H9 (cell line): ENCODE results near the gene C1S. TPM values are rescaled to one million over a fixed set of nuclear protein-coding genes. Genes with fewer than 3 reads are reported as not detected.

Source experiments
- DNase-seq: peaks from one replicate; pipeline ENCODE4 v3.0.0-alpha.2; 2017
- H2AFZ ChIP-seq: one replicate; pipeline ENCODE4 v1.6.1; 2013; ENCODE audit warnings: mild to moderate bottlenecking, low read length, control low read depth, moderate library complexity
- H2AK5ac ChIP-seq: 2 replicates; pipeline ENCODE4 v1.6.1; 2013; ENCODE audit warnings: low read length, control low read depth, mixed read lengths; ENCODE audit not compliant: insufficient read length
- H2BK120ac ChIP-seq: one replicate; pipeline ENCODE4 v1.6.1; 2013; ENCODE audit warnings: low read depth, mild to moderate bottlenecking, low read length, control low read depth, inconsistent platforms; ENCODE audit not compliant: poor library complexity, severe bottlenecking
- H2BK12ac ChIP-seq: 2 replicates; pipeline ENCODE4 v1.6.1; 2013; ENCODE audit warnings: low read length, control low read depth, mixed read lengths, low read depth; ENCODE audit not compliant: insufficient read length
- H2BK15ac ChIP-seq: 2 replicates; pipeline ENCODE4 v1.6.1; 2013; ENCODE audit warnings: low read depth, low read length, control low read depth
- H2BK20ac ChIP-seq: one replicate; pipeline ENCODE4 v1.6.1; 2013; ENCODE audit warnings: low read depth, mild to moderate bottlenecking, low read length, control low read depth, inconsistent platforms; ENCODE audit not compliant: poor library complexity, severe bottlenecking
- H2BK5ac ChIP-seq: 2 replicates; pipeline ENCODE4 v1.6.1; 2013; ENCODE audit warnings: low read length, control low read depth, mixed read lengths; ENCODE audit not compliant: insufficient read length
- H3K14ac ChIP-seq: 2 replicates; pipeline ENCODE4 v1.6.1; 2013; ENCODE audit warnings: low read length, control low read depth; ENCODE audit not compliant: insufficient read depth
- H3K18ac ChIP-seq: 2 replicates; pipeline ENCODE4 v1.6.1; 2013; ENCODE audit warnings: low read depth, mild to moderate bottlenecking, mixed read lengths, low read length, control low read depth; ENCODE audit not compliant: insufficient read length
- H3K23ac ChIP-seq: 2 replicates; pipeline ENCODE4 v1.6.1; 2013; ENCODE audit warnings: low read length, control low read depth, mixed read lengths, low read depth; ENCODE audit not compliant: insufficient read length
- H3K23me2 ChIP-seq: 2 replicates; pipeline ENCODE4 v1.6.1; 2013; ENCODE audit warnings: low read depth, mild to moderate bottlenecking, mixed read lengths, low read length, control low read depth; ENCODE audit not compliant: insufficient read length, poor library complexity, severe bottlenecking
- H3K27ac ChIP-seq: 2 replicates; pipeline ENCODE4 v1.5.1; 2013; ENCODE audit warnings: low read length, control low read depth, mixed read lengths, low read depth; ENCODE audit not compliant: insufficient read length
- H3K27me3 ChIP-seq: 2 replicates; pipeline ENCODE4 v1.6.1; 2013; ENCODE audit warnings: low read length, control low read depth, inconsistent platforms; ENCODE audit not compliant: insufficient read depth
- H3K4ac ChIP-seq: 2 replicates; pipeline ENCODE4 v1.6.1; 2013; ENCODE audit warnings: low read depth, mild to moderate bottlenecking, control low read depth, inconsistent platforms, low read length, moderate library complexity
- H3K4me1 ChIP-seq: 2 replicates; pipeline ENCODE4 v1.6.1; 2013; ENCODE audit warnings: low read length, control low read depth, inconsistent platforms; ENCODE audit not compliant: insufficient read depth
- H3K4me2 ChIP-seq: 2 replicates; pipeline ENCODE4 v1.6.1; 2013; ENCODE audit warnings: low read length, control low read depth, mixed read lengths; ENCODE audit not compliant: insufficient read length, insufficient read depth
- H3K56ac ChIP-seq: 2 replicates; pipeline ENCODE4 v1.6.1; 2013; ENCODE audit warnings: low read depth, mild to moderate bottlenecking, mixed read lengths, low read length, control low read depth; ENCODE audit not compliant: insufficient read length
- H3K79me1 ChIP-seq: 2 replicates; pipeline ENCODE4 v1.6.1; 2013; ENCODE audit warnings: low read depth, mild to moderate bottlenecking, moderate library complexity, low read length, control low read depth, inconsistent platforms; ENCODE audit not compliant: insufficient read depth, poor library complexity, severe bottlenecking
- H3K79me2 ChIP-seq: 2 replicates; pipeline ENCODE4 v1.6.1; 2013; ENCODE audit warnings: low read length, control low read depth, inconsistent platforms; ENCODE audit not compliant: insufficient read depth
- H3K9ac ChIP-seq: 2 replicates; pipeline ENCODE4 v1.6.1; 2013; ENCODE audit warnings: low read length, control low read depth, mixed read lengths; ENCODE audit not compliant: insufficient read length; ENCODE audit errors: extremely low read depth
- H3K9me3 ChIP-seq: one replicate; pipeline ENCODE4 v1.6.1; 2013; ENCODE audit warnings: low read depth, low read length, inconsistent platforms; ENCODE audit not compliant: control insufficient read depth
- H3T11ph ChIP-seq: one replicate; pipeline ENCODE4 v1.6.1; 2013; ENCODE audit warnings: mild to moderate bottlenecking, low read length, control low read depth, inconsistent platforms
- H4K20me1 ChIP-seq: one replicate; pipeline ENCODE4 v1.6.1; 2013; ENCODE audit not compliant: control insufficient read depth, insufficient read length, insufficient read depth
- H4K5ac ChIP-seq: 2 replicates; pipeline ENCODE4 v1.6.1; 2013; ENCODE audit warnings: low read depth, mild to moderate bottlenecking, mixed read lengths, low read length, control low read depth; ENCODE audit not compliant: insufficient read length
- H4K8ac ChIP-seq: replicated peaks from 2 replicates; pipeline ENCODE4 v1.6.1; 2013; ENCODE audit warnings: low read length, control low read depth, mixed read lengths, low read depth; ENCODE audit not compliant: insufficient read length
- H4K91ac ChIP-seq: 2 replicates; pipeline ENCODE4 v1.6.1; 2013; ENCODE audit warnings: low read depth, mild to moderate bottlenecking, moderate library complexity, mixed read lengths, low read length, control low read depth; ENCODE audit not compliant: insufficient read length
- H3K27ac Mint-ChIP-seq, 3 experiments: 2 replicates in 2 of 3; 3 replicates in 1 of 3; pipeline ENCODE4 v1.8.0; 2020 to 2021; ENCODE audit warnings: mixed read lengths in 3 of 3, mild to moderate bottlenecking in 1 of 3, moderate library complexity in 1 of 3
- H3K27me3 Mint-ChIP-seq: 2 replicates; pipeline ENCODE4 v1.8.0; 2021; ENCODE audit warnings: low read depth, mild to moderate bottlenecking, moderate library complexity, mixed read lengths
- H3K36me3 Mint-ChIP-seq, 3 experiments: 2 replicates in 2 of 3; 3 replicates in 1 of 3; pipeline ENCODE4 v1.8.0; 2020 to 2021; ENCODE audit warnings: low read depth in 3 of 3, mixed read lengths in 3 of 3; ENCODE audit not compliant: insufficient read depth in 1 of 3
- H3K4me1 Mint-ChIP-seq, 2 experiments: 2 replicates each; pipeline ENCODE4 v1.8.0; 2020; ENCODE audit warnings: mixed read lengths in 2 of 2
- H3K4me3 Mint-ChIP-seq, 2 experiments: 2 replicates in 1 of 2; 3 replicates in 1 of 2; pipeline ENCODE4 v1.8.0; 2020 to 2021; ENCODE audit warnings: mild to moderate bottlenecking in 2 of 2, mixed read lengths in 2 of 2, moderate library complexity in 1 of 2
- H3K9me3 Mint-ChIP-seq, 2 experiments: 2 replicates in 1 of 2; 3 replicates in 1 of 2; pipeline ENCODE4 v1.8.0; 2020; ENCODE audit warnings: mild to moderate bottlenecking in 2 of 2, mixed read lengths in 2 of 2, moderate library complexity in 1 of 2
- CTCF ChIP-seq: fragments of 200-600 bp; sonication (generic); conservative IDR thresholded peaks from 3 replicates; pipeline ENCODE4 v1.8.0; 2021; ENCODE audit warnings: antibody characterized with exemption, mild to moderate bottlenecking
- WGBS: extraction: QIAGEN DNeasy Blood & Tissue Kit; methylation state at CpG from one replicate; pipeline ENCODE4 v1.1.7; 2013; ENCODE audit warnings: missing lambda C conversion rate, low lambda C conversion rate, mixed read lengths; ENCODE audit not compliant: insufficient read length; ENCODE audit errors: extremely low coverage; 5-methylcytosine and 5-hydroxymethylcytosine counted together
- total RNA-seq: library from RNA; stranded (reverse); gene quantifications from 2 replicates; pipeline ENCODE4 v1.2.1, GENCODE V29; 2021

C1S gene
- total RNA-seq, 1 experiment from 2014 or later, result 4.2 TPM

GRCh38 chr12:7031306-7031705 is 29.2 kb upstream of the C1S start:
- no peak for DNase-seq
- Histone ChIP-seq H2AFZ (no peak overlapping the region), H3K79me2 (no peaks in the 10 kb centered on the region), H3K4me2 (no peak overlapping the region), H3K14ac (no peak overlapping the region; the same call in 1 of the 2 replicates), H2BK12ac (no peak overlapping the region), H3K56ac (no peak overlapping the region), H4K8ac (no peak overlapping the region), H2BK5ac (no peak overlapping the region), H3K9me3 (no peaks in the 10 kb centered on the region), H3K27ac (no peak overlapping the region), H3K18ac (no peak overlapping the region), H3K23me2 (no peaks in the 10 kb centered on the region), H2BK120ac (no peak overlapping the region), H2BK15ac (no peak overlapping the region), H3K27me3 (no peaks in the 10 kb centered on the region), H4K91ac (no peak overlapping the region), H2AK5ac (no peak overlapping the region), H4K5ac (no peak overlapping the region), H3K4ac (no peak overlapping the region), H4K20me1 (no peaks in the 10 kb centered on the region), H3K4me1 (no peaks in the 10 kb centered on the region; the same call in 1 of the 2 replicates), H3T11ph (no peak overlapping the region), H3K23ac (no peak overlapping the region), H3K79me1 (no peaks in the 10 kb centered on the region), H2BK20ac (no peak overlapping the region), H3K9ac (no peak overlapping the region)
- Mint-ChIP-seq H3K9me3 (no peaks in the 10 kb centered on the region), H3K27me3 (peaks cover 3% of the 10 kb centered on the region), H3K27ac (no peak overlapping the region), H3K36me3 (no peaks in the 10 kb centered on the region; a peak in 1 of 7 replicates), H3K4me1 (peaks cover 6% of the 10 kb centered on the region in 2 experiments), H3K4me3 (no peak overlapping the region)
- no CpG with 5 or more reads among the region's 6 CpGs for WGBS
- TF ChIP-seq CTCF, result no peak
